GM12878 (cell line): ENCODE measurements around the gene DFFB. TPM values are rescaled to one million over a fixed set of nuclear protein-coding genes. Genes with fewer than 3 reads are reported as not detected.

ENCODE experiments used
- EED ChIP-seq: sonication (generic); IDR thresholded peaks from 2 replicates; pipeline ENCODE4 v1.6.1; 2016; ENCODE audit warnings: antibody characterized with exemption, low read depth
- KLF5 ChIP-seq: fragments of 450-650 bp; IDR thresholded peaks from 2 replicates; pipeline ENCODE4 v1.6.1; 2014; ENCODE audit warnings: mild to moderate bottlenecking; ENCODE audit not compliant: partially characterized antibody
- MYC ChIP-seq: IDR thresholded peaks from 2 replicates; pipeline ENCODE4 v1.6.1; 2011; ENCODE audit warnings: mild to moderate bottlenecking, low read length, moderate library complexity, inconsistent platforms; ENCODE audit not compliant: insufficient read depth, insufficient replicate concordance, insufficient read length, severe bottlenecking
- YBX1 ChIP-seq: fragments of 450-650 bp; IDR thresholded peaks from 2 replicates; pipeline ENCODE4 v1.6.1; 2016; ENCODE audit warnings: antibody characterized with exemption
- ZNF384 ChIP-seq: IDR thresholded peaks from 2 replicates; pipeline ENCODE4 v1.6.1; 2012; ENCODE audit warnings: low read depth, mild to moderate bottlenecking, low read length, improper control_type of control experiment, borderline replicate concordance
- polyA plus RNA-seq, 11 experiments: library from polyadenylated mRNA; depleted of rRNA in 4 of 11; unstranded in 6 of 11; stranded (reverse) in 5 of 11; fragments of >200 nt; fragmentation: Nextera tagmentation in 4 of 11; fragmentation: Illumina TruSeq in 1 of 11; extraction: Ambion mirVana in 4 of 11; extraction: Trizol in 1 of 11; gene quantifications; 1 replicate in 1 of 11; 2 replicates in 10 of 11; pipeline versions ENCODE4 v1.2.1 to v1.2.3, GENCODE V29; 2011 to 2016; ENCODE audit warnings: inconsistent platforms in 2 of 11, missing spikeins in 2 of 11, low read depth in 1 of 11
- total RNA-seq, 4 experiments: library from RNA; depleted of rRNA in 3 of 4; stranded (reverse); fragments of >200 nt in 3 of 4; fragmentation: Illumina TruSeq in 1 of 4; extraction: Trizol in 1 of 4; gene quantifications; 2 replicates each; pipeline versions ENCODE4 v1.2.1 to v1.2.3, GENCODE V29; 2013 to 2021

DFFB gene
- total and polyA plus RNA-seq, 10 of the 15 experiments (the other 5 are each of a cell fraction or from before 2014, with no cell fraction given), result 2.7 to 10.7 (median 6.5) TPM

GRCh38 chr1:3932156-3932919, 75.1 kb downstream of the DFFB start (continued):
- TF ChIP-seq MYC (no peak), YBX1 (no peak), ZNF384 (no peak), EED (no peak), KLF5 (no peak)
- TF ChIP-seq, all 136 proteins: peak for 0

Other genes starting within 250 kb of the DFFB start
Only the 7 nearest of the 9 such genes appear.
- 41.9 and 49.1 TPM in 2 replicates for gene WRAP73, start 207.4 kb upstream of the DFFB start, total RNA-seq (2014; rRNA removed)
- gene WRAP73, start 207.4 kb upstream of the DFFB start, total RNA-seq (2014; rRNA removed; fragmentation: Illumina TruSeq; extraction: Trizol), result 22.8 and 23.8 TPM in 2 replicates
- 37.8 and 44.4 TPM in 2 replicates for gene WRAP73, start 207.4 kb upstream of the DFFB start, total RNA-seq (2021)
- 28.7 and 49.1 TPM in 2 replicates for gene WRAP73, start 207.4 kb upstream of the DFFB start, polyA plus RNA-seq (2011; rRNA removed)
- 13.8 and 46.8 TPM in 2 replicates for gene WRAP73, start 207.4 kb upstream of the DFFB start, polyA plus RNA-seq (2014; fragmentation: Illumina TruSeq; extraction: Trizol)
- 1 to 10 TPM; 3.2 to 7.6 TPM for gene WRAP73, start 207.4 kb upstream of the DFFB start, polyA plus RNA-seq (2014; fragmentation: Nextera tagmentation; extraction: Ambion mirVana)
- gene WRAP73, start 207.4 kb upstream of the DFFB start, polyA plus RNA-seq (2014; rRNA removed), result 65.8 and 72.6 TPM in 2 replicates
- gene WRAP73, start 207.4 kb upstream of the DFFB start, polyA plus RNA-seq (2016; fragmentation: Nextera tagmentation; extraction: Ambion mirVana), result 10 to 100 TPM; 52.5 to 58.5 TPM
- gene TP73, start 205.0 kb upstream of the DFFB start, total RNA-seq (2014; rRNA removed), result 18.6 and 20.4 TPM in 2 replicates
- 7.8 and 8.5 TPM in 2 replicates for gene TP73, start 205.0 kb upstream of the DFFB start, total RNA-seq (2014; rRNA removed; fragmentation: Illumina TruSeq; extraction: Trizol)
- 49.6 and 54.2 TPM in 2 replicates for gene TP73, start 205.0 kb upstream of the DFFB start, total RNA-seq (2021)
- 3.3 and 6.5 TPM in 2 replicates for gene TP73, start 205.0 kb upstream of the DFFB start, polyA plus RNA-seq (2011; rRNA removed)
- 3.4 and 9.3 TPM in 2 replicates for gene TP73, start 205.0 kb upstream of the DFFB start, polyA plus RNA-seq (2014; fragmentation: Illumina TruSeq; extraction: Trizol)
- under 1 TPM; 0.08 to 0.22 TPM for gene TP73, start 205.0 kb upstream of the DFFB start, polyA plus RNA-seq (2014; fragmentation: Nextera tagmentation; extraction: Ambion mirVana)
- gene TP73, start 205.0 kb upstream of the DFFB start, polyA plus RNA-seq (2014; rRNA removed), result 20.4 and 28.7 TPM in 2 replicates
- gene TP73, start 205.0 kb upstream of the DFFB start, polyA plus RNA-seq (2016; fragmentation: Nextera tagmentation; extraction: Ambion mirVana), result 10 to 100 TPM; 24.8 to 29.4 TPM
- not detected in 2 replicates for gene CCDC27, start 105.0 kb upstream of the DFFB start, total RNA-seq (2014; rRNA removed)
- gene CCDC27, start 105.0 kb upstream of the DFFB start, total RNA-seq (2014; rRNA removed; fragmentation: Illumina TruSeq; extraction: Trizol), result not detected in 2 replicates
- not detected in 2 replicates for gene CCDC27, start 105.0 kb upstream of the DFFB start, total RNA-seq (2021)
- not detected in 2 replicates for gene CCDC27, start 105.0 kb upstream of the DFFB start, polyA plus RNA-seq (2011; rRNA removed)
- not detected in 2 replicates for gene CCDC27, start 105.0 kb upstream of the DFFB start, polyA plus RNA-seq (2014; fragmentation: Illumina TruSeq; extraction: Trizol)
- under 1 TPM in 1 of 2 experiments, not detected in 1; 0.05 TPM for gene CCDC27, start 105.0 kb upstream of the DFFB start, polyA plus RNA-seq (2014; fragmentation: Nextera tagmentation; extraction: Ambion mirVana)
- gene CCDC27, start 105.0 kb upstream of the DFFB start, polyA plus RNA-seq (2014; rRNA removed), result not detected in 2 replicates
- gene CCDC27, start 105.0 kb upstream of the DFFB start, polyA plus RNA-seq (2016; fragmentation: Nextera tagmentation; extraction: Ambion mirVana), result not detected
- gene SMIM1, start 84.7 kb upstream of the DFFB start, total RNA-seq (2014; rRNA removed), result 0.71 TPM in 1 of 2 replicates, not detected in the other
- gene SMIM1, start 84.7 kb upstream of the DFFB start, total RNA-seq (2014; rRNA removed; fragmentation: Illumina TruSeq; extraction: Trizol), result not detected in 2 replicates
- 0.53 TPM in 1 of 2 replicates, not detected in the other for gene SMIM1, start 84.7 kb upstream of the DFFB start, total RNA-seq (2021)
- gene SMIM1, start 84.7 kb upstream of the DFFB start, polyA plus RNA-seq (2011; rRNA removed), result 0.30 TPM in 1 of 2 replicates, not detected in the other
- not detected in 2 replicates for gene SMIM1, start 84.7 kb upstream of the DFFB start, polyA plus RNA-seq (2014; fragmentation: Illumina TruSeq; extraction: Trizol)
- gene SMIM1, start 84.7 kb upstream of the DFFB start, polyA plus RNA-seq (2014; fragmentation: Nextera tagmentation; extraction: Ambion mirVana), result not detected
- 0.37 and 1.1 TPM in 2 replicates for gene SMIM1, start 84.7 kb upstream of the DFFB start, polyA plus RNA-seq (2014; rRNA removed)
- gene SMIM1, start 84.7 kb upstream of the DFFB start, polyA plus RNA-seq (2016; fragmentation: Nextera tagmentation; extraction: Ambion mirVana), result not detected
- 20.9 and 22.9 TPM in 2 replicates for gene LRRC47, start 61.0 kb upstream of the DFFB start, total RNA-seq (2014; rRNA removed)
- 13.7 and 15.3 TPM in 2 replicates for gene LRRC47, start 61.0 kb upstream of the DFFB start, total RNA-seq (2014; rRNA removed; fragmentation: Illumina TruSeq; extraction: Trizol)
- gene LRRC47, start 61.0 kb upstream of the DFFB start, total RNA-seq (2021), result 31.0 and 34.6 TPM in 2 replicates
- gene LRRC47, start 61.0 kb upstream of the DFFB start, polyA plus RNA-seq (2011; rRNA removed), result 24.0 and 25.4 TPM in 2 replicates
- 20.4 and 26.1 TPM in 2 replicates for gene LRRC47, start 61.0 kb upstream of the DFFB start, polyA plus RNA-seq (2014; fragmentation: Illumina TruSeq; extraction: Trizol)
- gene LRRC47, start 61.0 kb upstream of the DFFB start, polyA plus RNA-seq (2014; fragmentation: Nextera tagmentation; extraction: Ambion mirVana), result 1 to 10 TPM; 2.5 to 4.5 TPM
- gene LRRC47, start 61.0 kb upstream of the DFFB start, polyA plus RNA-seq (2014; rRNA removed), result 21.1 and 24.4 TPM in 2 replicates
- gene LRRC47, start 61.0 kb upstream of the DFFB start, polyA plus RNA-seq (2016; fragmentation: Nextera tagmentation; extraction: Ambion mirVana), result 10 to 100 TPM; 14.1 to 15.3 TPM
- 14.9 and 19.1 TPM in 2 replicates for gene CEP104, start 265 bp upstream of the DFFB start, total RNA-seq (2014; rRNA removed)
- gene CEP104, start 265 bp upstream of the DFFB start, total RNA-seq (2014; rRNA removed; fragmentation: Illumina TruSeq; extraction: Trizol), result 8.6 and 10.5 TPM in 2 replicates
- gene CEP104, start 265 bp upstream of the DFFB start, total RNA-seq (2021), result 34.8 and 35.5 TPM in 2 replicates
- 28.8 and 35.7 TPM in 2 replicates for gene CEP104, start 265 bp upstream of the DFFB start, polyA plus RNA-seq (2011; rRNA removed)
- gene CEP104, start 265 bp upstream of the DFFB start, polyA plus RNA-seq (2014; fragmentation: Illumina TruSeq; extraction: Trizol), result 19.6 and 27.1 TPM in 2 replicates
- gene CEP104, start 265 bp upstream of the DFFB start, polyA plus RNA-seq (2014; fragmentation: Nextera tagmentation; extraction: Ambion mirVana), result 10 to 100 TPM in 1 of 2 experiments, 1 to 10 TPM in 1; 7.2 to 11.3 TPM
- gene CEP104, start 265 bp upstream of the DFFB start, polyA plus RNA-seq (2014; rRNA removed), result 15.8 and 23.5 TPM in 2 replicates
- 10 to 100 TPM; 31.9 to 33.0 TPM for gene CEP104, start 265 bp upstream of the DFFB start, polyA plus RNA-seq (2016; fragmentation: Nextera tagmentation; extraction: Ambion mirVana)
- gene C1orf174, start 42.8 kb downstream of the DFFB start, total RNA-seq (2014; rRNA removed), result 25.0 and 28.3 TPM in 2 replicates
- gene C1orf174, start 42.8 kb downstream of the DFFB start, total RNA-seq (2014; rRNA removed; fragmentation: Illumina TruSeq; extraction: Trizol), result 19.9 and 21.3 TPM in 2 replicates
- 16.9 and 18.6 TPM in 2 replicates for gene C1orf174, start 42.8 kb downstream of the DFFB start, total RNA-seq (2021)
- 34.3 and 35.3 TPM in 2 replicates for gene C1orf174, start 42.8 kb downstream of the DFFB start, polyA plus RNA-seq (2011; rRNA removed)
- 25.8 TPM in 2 replicates for gene C1orf174, start 42.8 kb downstream of the DFFB start, polyA plus RNA-seq (2014; fragmentation: Illumina TruSeq; extraction: Trizol)
- 10 to 100 TPM; 17.5 to 20.9 TPM for gene C1orf174, start 42.8 kb downstream of the DFFB start, polyA plus RNA-seq (2014; fragmentation: Nextera tagmentation; extraction: Ambion mirVana)
- 25.1 and 26.0 TPM in 2 replicates for gene C1orf174, start 42.8 kb downstream of the DFFB start, polyA plus RNA-seq (2014; rRNA removed)
- 10 to 100 TPM; 32.2 to 35.4 TPM for gene C1orf174, start 42.8 kb downstream of the DFFB start, polyA plus RNA-seq (2016; fragmentation: Nextera tagmentation; extraction: Ambion mirVana)